Measurements from ENCODE around the gene PHF2. TPM values are rescaled to one million over a fixed set of nuclear protein-coding genes. Genes with fewer than 3 reads are reported as not detected.
A peak's percentile ranks its signal among the peaks of the same experiment; 100 is the strongest.

The PHF2 gene
- total RNA-seq, 6 experiments from 2014 or later = 15.4 to 17.5 (median 16.6) TPM

GRCh38 chr9:93682155-93682968 lies 106.0 kb downstream of the PHF2 start:
- peak; percentile 88 for TF ChIP-seq CTCF (IDR thresholded peaks at IDR 0.05)
- peaks cover 9% of the 10 kb centered on the region for H3K27me3 Mint-ChIP-seq (ENCODE audit: insufficient read depth)
- 0 out of 2 replicates have a peak, but pooled peaks cover 7% of the 10 kb centered on the region for H3K4me1 Mint-ChIP-seq (ENCODE audit: low read depth)
- no peak overlapping the region for H3K4me3 Mint-ChIP-seq
- DNase-seq = peak; percentile 40
- H3K36me3 Mint-ChIP-seq (ENCODE audit: low read depth) = no peaks in the 10 kb centered on the region
- no peak overlapping the region for H3K27ac Mint-ChIP-seq
- H3K9me3 Mint-ChIP-seq = no peaks in the 10 kb centered on the region; the same call in 1 of the 2 replicates

DNA sequence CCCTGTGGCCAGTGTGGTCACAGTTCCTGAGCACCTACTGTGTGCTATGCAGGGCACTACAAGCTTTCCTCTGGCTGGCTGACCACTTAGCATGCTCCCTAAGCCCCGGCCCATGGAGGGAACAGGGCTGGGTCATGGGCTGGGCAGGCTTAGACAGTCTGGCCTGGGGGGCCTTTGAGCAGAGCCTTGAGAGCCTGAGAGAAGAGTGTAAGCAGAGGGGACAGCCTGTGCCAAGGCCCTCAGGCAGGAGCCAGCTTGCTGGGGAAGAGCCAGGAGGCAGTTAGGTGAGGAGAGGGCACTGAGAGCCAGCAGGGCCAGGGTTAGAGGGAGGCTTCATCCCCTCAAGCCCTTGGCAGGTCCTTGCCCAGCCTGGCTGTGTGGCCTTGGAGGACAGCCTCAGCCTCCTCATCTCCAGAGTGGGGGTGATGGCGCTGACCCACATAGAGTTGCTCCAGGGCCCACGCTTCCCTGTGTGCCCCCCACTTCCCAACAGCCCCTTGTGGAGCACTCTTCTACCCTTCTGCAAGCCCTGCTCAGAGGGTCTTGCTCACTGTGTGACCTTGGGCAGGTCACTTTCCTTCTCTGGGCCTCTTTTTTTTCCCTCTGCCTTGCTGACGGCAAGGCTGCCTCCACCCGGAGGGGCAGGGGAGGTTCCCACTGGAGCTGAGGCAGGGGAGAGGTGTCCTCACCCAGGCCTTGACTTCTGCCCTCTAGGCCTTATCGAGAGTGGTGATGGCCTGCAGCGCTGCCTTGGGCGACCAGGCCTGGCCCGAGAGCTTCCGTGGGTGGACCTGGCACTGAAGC lies 107.1 kb downstream of the PHF2 start:
- DNase-seq = no peak
- Mint-ChIP-seq H3K9me3 (peaks cover 5% of the 10 kb centered on the region; the same call in 1 of the 2 replicates), H3K4me1 (ENCODE audit: low read depth) (0 out of 2 replicates have a peak, but pooled peaks cover 7% of the 10 kb centered on the region), H3K36me3 (ENCODE audit: low read depth) (no peaks in the 10 kb centered on the region), H3K27me3 (ENCODE audit: insufficient read depth) (peaks cover 9% of the 10 kb centered on the region), H3K4me3 (no peak overlapping the region), H3K27ac (no peak overlapping the region)
- no peak for TF ChIP-seq CTCF (IDR thresholded peaks at IDR 0.05)

- Mint-ChIP-seq H3K36me3 (ENCODE audit: low read depth) (no peaks in the 10 kb centered on the region), H3K27me3 (ENCODE audit: insufficient read depth) (peaks cover 9% of the 10 kb centered on the region), H3K27ac (no peak overlapping the region), H3K4me1 (ENCODE audit: low read depth) (0 out of 2 replicates have a peak, but pooled peaks cover 7% of the 10 kb centered on the region), H3K9me3 (peaks cover 8% of the 10 kb centered on the region; the same call in 1 of the 2 replicates), H3K4me3 (no peak overlapping the region)
- DNase-seq = no peak
- TF ChIP-seq CTCF (IDR thresholded peaks at IDR 0.05) = no peak
These were observed 107.9 kb downstream of the PHF2 start for GRCh38 chr9:93684161-93684765.

- H3K36me3 Mint-ChIP-seq (ENCODE audit: low read depth) = no peaks in the 10 kb centered on the region
- H3K27ac Mint-ChIP-seq = no peak overlapping the region
- H3K9me3 Mint-ChIP-seq = peaks cover 11% of the 10 kb centered on the region
- H3K4me3 Mint-ChIP-seq = no peak overlapping the region
- TF ChIP-seq CTCF (IDR thresholded peaks at IDR 0.05) = peak; percentile 63
- 0 out of 2 replicates have a peak, but pooled peaks cover 7% of the 10 kb centered on the region for H3K4me1 Mint-ChIP-seq (ENCODE audit: low read depth)
- peaks cover 9% of the 10 kb centered on the region for H3K27me3 Mint-ChIP-seq (ENCODE audit: insufficient read depth)
- no peak for DNase-seq
These were observed 108.6 kb downstream of the PHF2 start for GRCh38 chr9:93684806-93685543.

Data from HFFc6 (cell line).